HG02642 (cell line): ENCODE measurements around the gene ZNF782.
"Not testable (repeated sequence)": the region's sequence is repeated elsewhere in the genome, so short reads cannot be mapped to it uniquely, and the experiment has no call there.

Source experiments
- ATAC-seq: cut with Tn5 transposase; IDR thresholded peaks from one replicate; pipeline ENCODE4 v1.9.1; 2021; ENCODE audit warnings: mild to moderate bottlenecking; ENCODE audit not compliant: unreplicated experiment, poor library complexity

The ZNF782 gene

DNA sequence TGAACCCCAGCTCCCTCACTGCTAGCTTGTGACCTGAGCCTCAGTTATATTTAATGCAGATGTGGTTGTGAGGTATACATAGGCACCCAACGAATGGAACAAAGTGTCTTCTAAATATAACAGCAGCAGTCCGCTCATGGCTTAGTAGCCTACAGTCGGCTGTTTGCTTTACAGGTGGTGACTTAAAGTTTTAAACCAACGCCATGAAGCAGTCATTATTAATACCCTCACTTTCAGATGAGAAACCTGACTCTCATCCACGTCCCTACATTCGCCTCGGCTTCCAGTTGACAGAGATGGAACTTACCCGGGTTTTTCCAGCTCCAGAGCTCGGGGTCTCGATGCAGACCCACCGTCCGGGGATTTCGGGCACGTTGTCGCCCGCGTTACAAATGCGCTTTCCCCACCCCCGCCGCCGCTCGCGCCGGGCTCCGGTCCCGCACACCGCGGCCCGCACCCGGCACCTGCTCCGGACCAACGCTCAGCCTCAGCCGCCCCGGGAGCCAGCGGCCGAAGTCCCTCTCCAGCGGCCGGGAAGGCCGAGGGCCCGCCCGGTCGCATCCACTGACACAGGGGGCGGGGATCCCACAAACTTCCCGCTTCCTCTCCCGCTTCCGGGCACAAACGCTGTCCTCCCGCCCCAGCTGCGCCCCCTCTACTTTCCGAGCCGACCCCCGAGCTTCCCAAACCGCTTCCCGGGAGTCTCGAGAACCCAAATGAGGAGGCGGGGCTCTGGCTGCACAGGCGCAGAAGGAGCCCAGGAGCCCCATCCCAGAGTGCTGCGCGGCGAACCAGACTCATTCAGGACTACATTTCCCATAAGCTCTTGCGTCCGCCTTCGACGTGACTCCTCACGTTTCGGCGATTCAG, at the start of gene ZNF782:
Gene ZNF782 (minus strand): TSS at position 734 of the 870 bp plus-strand sequence. CDS start 2,553 bp downstream, outside the sequence.
- peak; percentile 91 for ATAC-seq

DNA sequence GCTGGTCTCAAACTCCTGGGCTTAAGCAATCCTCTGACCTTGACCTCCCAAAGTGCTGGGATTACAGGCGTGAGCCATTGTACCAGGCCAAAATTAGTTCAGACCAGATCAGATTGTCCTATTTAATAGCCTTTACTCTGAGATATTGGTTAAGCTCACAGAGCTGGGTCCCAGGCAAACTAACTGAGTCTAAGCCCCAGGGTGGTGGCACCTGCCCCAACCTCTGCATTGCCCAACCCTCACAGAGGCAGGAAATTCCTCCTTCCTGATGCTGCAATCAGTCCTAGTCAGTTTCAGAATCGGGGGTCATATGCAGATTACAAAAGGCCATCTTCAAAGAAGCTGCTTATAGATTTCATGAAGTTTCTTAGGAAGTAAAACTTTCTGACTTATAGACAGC, 45.7 kb upstream of the ZNF782 start:
- not testable (repeated sequence) for ATAC-seq

DNA sequence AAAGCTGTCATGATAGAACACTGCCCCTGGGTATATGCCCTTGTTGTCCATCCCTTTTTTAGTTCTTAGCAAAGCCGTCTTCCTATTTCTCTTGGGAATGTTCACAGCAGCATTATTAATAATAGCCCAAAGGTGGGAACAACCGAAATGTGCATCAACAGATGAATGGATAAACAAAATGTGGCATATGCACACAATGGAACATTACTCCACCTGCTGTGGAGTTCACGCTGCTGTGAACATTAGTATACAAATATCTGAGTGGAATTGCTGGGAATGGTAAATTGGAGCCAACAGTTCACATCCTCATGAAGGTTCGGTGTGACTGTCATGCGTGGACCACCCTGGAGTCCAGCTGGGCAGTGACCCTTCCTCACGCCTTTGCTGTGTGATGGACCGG, 37.8 kb upstream of the ZNF782 start:
- ATAC-seq, result no peak

DNA sequence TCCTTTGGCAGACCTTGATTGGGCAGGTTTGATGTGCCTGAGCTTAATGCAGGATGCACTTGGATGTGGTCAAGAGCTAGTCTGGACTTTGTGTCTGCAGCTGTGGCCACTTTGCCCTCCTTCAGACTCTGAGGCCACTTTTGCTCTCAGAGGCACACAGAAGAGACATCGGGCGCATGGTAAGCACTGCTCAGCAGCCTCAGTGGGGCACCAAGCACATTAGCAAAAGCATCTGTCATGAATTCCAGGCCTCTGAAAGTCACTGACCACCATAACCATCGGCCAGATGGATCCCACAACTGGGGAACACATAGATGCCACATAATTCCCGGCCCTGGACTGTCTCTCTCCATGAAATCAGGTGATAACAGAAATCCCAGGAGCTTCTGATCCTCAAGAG, 34.3 kb upstream of the ZNF782 start:
- no peak for ATAC-seq

DNA sequence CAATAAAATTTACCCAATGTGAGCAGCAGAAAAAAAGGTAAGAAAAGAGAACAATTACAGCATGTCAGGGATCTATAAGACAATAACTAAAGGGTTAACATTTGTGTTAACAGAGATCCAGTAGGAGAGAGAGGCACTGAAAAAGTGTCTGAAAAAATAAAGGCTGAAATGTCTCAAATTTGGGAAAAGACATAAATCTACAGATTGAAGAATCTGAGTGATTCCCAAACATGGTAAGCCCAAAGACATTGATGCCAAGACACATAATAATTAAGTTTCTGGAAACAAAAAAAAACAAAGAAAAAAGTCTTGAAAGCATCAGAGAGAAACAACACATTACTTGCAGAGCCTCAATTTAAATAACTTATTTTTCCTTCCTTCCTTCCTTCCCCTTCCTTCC, 31.1 kb upstream of the ZNF782 start:
- ATAC-seq, result no peak

DNA sequence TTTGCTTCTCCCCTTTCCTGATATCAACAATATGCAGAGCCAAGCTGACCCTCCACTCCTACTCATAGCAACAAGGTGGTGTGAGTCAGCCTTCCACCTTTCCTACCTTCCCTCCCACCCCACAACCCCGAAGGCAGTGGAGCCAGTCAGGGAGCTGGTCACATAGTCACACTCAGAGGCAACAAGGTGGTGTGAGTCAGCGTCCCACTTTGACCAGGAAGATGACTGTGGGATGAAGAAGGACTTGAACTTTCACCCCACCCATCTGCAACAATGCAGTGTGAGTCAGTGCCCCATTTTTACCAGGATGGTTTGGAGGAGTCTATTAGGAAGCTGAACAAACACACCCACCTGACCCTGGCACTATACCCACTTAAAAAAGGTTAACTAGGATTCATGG, 30.1 kb upstream of the ZNF782 start:
- ATAC-seq, result no peak

DNA sequence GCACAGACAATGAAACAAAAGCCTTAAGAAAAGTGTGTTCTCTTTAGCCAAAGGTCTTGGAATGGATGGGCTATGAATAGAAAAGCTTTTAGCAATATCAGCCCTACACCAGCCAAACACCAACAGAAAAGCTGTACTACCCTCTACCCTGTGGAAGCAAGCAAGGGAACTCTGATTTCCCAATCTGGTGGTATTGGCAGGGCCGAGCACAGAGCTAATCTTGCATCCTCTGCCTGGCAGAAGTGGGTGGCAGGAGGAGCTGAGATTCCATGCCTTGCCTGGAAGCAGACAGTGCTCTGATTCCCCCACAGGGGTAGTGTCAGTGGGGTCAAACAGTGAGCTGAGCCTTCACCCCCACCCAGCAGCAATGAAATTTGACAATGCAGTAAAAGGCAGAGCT, 29.6 kb upstream of the ZNF782 start:
- ATAC-seq, result no peak

DNA sequence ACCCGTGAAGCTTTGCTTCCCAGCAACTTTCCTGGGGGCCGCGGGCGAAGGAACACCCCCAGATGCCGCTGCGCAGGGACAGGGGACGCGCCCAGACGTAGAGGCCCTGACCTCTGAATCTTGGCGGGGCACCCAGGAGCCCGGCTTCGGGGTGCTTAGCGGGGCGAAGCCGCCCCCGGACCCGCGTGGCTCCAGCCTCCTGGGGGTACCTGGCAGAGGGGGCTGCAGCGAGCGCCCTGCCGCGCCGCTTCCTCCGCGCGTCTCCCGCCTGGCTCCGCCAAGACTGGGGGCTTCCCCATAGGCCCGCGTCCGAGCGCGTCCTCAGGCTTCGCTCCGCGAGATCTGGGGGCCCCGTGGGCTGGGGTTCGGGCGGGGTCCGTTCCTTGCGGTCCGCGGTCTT, 23.0 kb upstream of the ZNF782 start:
- no peak for ATAC-seq

DNA sequence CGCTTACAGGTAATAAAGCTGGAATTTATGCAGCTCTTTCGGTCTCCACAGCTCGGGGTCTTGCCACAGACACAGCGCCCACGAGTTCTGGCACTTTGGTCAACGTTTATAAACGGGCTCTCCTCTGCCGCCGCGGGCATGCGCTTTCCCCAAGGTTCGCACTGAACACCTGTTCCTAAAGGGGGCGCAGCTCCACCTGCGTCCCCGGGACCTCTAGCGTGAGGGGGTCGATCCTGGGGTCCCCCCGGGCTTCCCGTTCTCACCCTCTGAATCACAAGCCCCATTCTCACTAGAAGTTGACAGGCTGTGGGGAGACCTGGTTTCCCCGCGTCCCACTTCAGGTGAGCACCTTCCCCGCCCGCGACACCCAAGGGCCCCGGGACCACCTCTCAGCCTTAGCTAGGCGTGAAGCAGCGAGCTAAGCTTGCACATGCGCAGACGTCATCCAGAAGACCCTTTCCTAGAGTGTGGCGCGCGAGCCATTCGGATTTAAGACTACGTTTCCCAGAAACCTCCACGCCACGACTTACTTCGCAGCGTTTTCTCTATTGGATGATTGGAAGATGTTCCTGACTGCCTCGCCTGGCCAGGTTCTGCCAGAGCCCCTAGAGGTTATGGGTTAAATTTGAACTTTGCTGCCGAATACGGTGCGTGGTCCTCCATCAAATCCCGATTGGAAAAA, 21.3 kb upstream of the ZNF782 start:
- ATAC-seq, result peak; percentile 67

DNA sequence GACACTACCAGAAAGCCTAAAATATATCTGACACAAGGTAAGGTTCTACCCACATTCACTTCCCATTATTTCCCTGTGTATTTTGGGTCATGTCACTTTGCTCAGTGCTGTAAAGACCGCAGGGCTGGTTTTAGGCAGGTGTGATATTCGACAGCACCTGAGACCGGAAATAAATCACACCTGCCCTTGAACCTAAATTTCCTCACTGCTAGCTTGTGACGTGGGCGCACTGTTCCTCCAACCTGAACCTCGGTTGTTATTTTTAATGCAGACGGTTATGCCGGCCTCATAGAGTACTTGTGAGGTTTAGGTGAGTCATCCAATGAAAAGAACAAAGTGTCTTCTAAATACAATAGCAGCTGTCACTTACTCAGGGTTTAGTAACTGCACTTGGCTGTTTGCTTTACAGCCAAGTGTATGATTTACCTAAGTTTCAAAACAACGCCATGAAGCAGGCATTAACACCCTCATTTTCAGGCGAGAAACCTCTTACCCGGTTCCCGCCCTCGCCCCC, 20.7 kb upstream of the ZNF782 start:
- ATAC-seq, result peak; percentile 58

DNA sequence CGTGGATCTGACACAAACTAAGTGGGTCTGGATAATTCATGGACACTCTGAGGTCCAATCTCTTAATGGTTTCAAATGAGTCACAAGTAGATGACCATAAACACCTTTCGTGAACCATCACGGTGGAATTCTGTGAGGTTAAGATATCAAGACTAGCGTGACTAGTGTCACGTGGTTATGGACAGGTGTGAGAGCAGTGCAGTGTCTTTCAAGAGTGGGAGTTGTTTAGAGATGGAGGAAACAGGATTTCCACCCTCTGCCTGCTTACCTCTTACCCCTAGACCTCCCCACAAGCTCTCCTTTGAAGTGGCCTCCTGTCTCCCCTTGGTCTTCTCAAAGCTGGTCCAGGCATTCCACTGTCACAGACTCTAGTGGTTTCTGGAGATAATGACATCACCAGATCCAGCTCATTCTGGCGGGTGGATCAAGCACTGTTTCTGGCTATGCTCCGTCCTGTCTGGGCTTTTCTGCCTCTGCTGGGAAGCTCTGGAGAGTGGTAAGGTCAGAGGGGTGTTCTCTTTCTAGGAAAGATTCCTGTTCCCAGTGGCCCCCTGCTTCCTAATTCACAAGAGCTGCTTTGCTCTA, 20.0 kb upstream of the ZNF782 start:
- no peak for ATAC-seq

DNA sequence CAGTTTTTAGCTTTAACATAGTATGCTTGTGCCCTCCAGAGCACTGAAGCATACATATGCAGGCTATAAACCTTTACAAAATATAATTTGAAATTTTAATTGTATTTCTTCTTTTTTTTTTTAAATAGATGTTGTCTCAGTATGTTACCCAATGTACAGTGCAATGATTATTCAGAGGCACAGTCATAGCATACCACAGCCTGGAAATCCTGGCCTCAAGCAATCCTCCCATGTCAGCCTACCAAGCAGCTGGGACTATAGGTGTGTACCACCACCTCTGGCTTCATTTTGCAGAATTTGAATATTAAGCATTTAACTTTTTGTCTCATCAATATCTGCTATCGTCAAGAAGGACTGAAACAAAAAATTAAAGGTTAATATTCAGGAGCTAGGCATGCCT, 16.9 kb upstream of the ZNF782 start:
- no peak for ATAC-seq

DNA sequence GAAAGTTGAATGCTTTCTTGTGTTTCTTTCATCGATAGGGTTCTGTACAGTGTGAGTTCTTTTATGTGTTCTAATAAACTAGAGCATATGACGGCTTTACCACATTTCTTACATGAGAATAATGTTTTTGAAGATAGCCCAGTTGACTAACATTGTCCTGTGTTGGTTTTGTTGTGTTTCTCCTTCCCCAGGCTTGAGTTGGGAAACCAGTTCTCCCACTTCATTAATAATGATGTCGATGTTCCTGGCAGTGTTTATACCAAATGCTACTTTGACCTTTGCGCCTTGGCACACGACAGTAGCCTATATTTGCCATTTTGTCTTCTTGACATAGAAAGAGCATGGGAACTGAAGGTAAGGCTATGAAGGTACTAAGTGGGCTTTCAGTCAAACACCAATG, 14.4 kb upstream of the ZNF782 start:
- no peak for ATAC-seq

DNA sequence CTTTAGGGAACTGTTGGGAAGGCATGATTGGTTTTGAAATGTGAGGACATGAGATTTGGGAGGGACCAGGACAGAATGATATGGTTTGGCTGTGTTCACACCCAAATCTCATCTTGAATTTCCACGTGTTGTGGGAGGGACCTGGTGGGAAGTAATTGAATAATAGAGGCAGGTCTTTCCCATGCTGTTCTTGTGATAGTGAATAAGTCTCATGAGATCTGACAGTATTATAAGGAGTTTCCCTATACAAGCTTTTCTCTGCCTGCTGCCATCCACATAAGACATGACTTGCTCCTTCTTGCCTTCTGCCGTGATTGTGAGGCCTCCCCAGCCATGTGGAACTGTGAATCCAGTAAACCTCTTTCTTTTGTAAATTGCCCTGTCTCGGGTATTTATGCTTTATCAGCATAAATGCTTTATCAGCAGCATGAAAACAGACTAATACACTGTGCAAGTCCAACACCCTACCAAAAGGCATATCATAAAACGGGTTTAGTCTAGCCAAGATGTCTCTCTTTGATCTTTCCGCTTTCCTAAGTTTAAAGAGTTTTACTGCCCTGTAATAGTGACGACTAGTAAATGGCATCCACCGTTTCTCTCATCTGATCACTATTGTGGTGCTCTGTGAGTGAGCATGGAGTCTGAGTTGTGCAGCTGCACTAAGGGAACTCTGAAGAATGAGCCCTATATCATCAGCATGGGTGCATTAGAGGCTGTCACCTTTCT, 12.9 kb upstream of the ZNF782 start:
- ATAC-seq, result no peak

DNA sequence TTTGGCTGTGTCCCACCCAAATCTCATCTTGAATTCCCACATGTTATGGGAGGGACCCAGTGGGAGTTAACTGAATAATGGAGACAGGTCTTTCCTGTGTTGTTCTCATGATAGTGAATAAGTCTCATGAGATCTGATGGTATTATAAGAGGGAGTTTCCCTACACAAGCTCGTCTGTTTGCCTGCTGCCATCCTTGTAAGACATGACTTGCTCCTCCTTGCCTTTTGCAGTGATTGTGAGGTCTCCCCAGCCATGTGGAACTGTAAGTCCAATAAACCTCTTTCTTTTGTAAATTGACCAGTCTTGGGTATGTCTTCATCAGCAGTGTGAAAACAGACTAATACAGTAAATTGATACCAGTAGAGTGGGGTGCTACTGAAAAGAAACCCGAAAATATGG, 10.9 kb upstream of the ZNF782 start:
- not testable (repeated sequence) for ATAC-seq

DNA sequence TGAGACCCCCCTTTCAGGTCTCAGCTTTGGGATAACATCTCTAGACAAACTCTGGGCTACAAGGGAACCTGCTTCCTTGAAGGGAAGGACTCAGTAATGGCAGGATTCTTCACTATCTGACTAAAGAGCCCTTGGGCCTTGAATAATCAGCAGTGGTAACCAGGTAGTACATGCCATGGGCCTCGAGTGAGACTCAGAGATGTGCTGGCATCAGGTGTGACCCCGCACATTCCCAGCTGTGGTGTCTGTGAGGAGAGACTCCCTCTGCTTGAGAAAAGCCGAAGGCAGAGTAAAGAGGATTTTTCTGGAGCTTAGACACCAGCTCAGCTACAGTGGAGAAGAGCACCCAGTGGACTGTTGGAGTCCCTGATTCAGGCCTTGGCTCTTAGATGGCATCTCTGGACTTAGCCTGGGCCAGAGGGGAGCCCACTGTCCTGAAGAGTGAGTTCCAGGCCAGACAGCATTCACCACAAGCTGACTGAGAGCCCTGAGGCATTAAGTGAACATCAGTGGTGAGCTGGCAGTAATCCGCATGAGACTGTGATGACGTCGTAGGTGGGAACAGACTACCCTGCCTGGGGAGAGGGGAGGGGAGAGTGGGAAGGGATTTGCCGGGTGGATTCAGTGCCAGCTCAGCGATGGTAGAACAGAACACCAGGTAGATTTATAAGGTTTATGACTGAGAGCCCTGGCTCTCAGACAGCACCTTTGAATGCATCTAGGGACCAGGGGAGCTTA, 5.3 kb upstream of the ZNF782 start:
- ATAC-seq, result no peak

DNA sequence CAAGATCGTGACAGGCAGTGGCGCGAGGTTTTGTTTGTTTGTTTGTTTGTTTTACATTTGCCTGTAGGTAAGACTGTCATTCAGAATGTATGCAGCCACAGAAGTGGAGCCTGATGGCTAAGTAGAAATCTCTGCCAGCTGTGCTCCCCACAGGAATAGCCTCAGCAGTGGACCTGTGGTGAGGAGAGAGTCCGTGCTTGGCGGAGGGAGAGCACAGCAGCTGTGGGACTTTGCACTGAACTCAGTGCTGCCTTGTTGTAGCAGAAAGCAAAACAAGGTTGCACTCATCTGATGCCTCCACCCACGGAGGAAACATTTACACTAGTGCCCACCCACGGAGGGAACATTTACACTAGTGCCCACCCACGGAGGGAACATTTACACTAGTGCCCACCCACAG, 4.4 kb upstream of the ZNF782 start:
- no peak for ATAC-seq

DNA sequence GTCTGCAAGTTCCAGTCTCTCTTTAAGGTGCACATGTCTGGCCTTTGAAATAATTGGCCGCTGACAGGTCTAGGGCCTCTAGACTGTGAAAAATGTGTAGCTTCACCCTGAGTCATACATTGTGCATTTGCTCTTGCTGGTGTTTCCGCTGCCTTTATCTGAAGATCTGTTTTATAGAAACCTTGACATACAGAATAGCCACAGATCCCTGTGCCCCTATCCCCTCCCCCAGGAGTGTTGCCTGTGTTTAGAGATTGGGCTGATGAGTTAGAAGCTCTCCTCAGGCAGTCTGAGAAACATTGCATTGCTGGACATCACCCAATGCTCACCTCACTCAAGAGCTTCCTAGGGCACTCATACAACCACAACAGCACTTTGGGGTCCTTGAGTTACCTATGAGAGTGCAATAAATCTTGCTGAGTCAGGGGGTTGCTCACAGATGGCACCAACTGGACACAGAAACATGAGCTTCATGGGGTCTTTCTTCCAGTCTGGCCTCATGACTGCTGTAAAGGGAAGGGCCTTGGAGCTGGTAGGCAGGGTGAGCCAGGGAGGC, 3.8 kb upstream of the ZNF782 start:
- ATAC-seq, result no peak
